ENCODE measurements around the gene RPRD2. TPM values are rescaled to one million over a fixed set of nuclear protein-coding genes. Genes with fewer than 3 reads are reported as not detected.

Gene RPRD2
- total RNA-seq, 2 experiments from 2014 or later, result 27.1 to 27.9 TPM

DNA sequence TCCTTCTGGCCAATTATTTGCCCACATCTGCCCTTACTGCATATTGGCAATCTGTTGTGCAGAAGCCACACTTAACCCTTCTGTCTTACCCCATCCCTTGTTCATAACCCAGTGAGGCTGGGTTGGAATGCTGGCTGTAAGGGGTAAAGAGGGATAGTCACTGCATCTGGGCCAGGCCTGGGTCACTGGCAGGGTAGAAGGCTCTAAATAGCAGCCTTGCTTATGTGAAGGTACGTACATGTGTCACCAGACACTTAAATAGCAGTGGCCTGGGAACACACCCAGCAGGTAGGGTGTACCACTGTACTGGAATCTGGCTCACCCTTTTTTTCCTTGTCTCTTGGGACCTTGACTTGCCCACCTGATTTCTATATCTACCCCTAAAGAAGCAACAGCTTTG is 113.4 kb downstream of the RPRD2 start:
- Histone ChIP-seq H3K4me1 (ENCODE audit: insufficient read depth, low read length) (no peaks in the 10 kb centered on the region), H3K27me3 (ENCODE audit: control insufficient read depth in 1 of 2, insufficient read depth in 2 of 2, low read length in 2 of 2) (no peaks in the 10 kb centered on the region), H3K27ac (ENCODE audit: low read depth in 1 of 2, low read length in 2 of 2) (peak overlapping the region in 1 of 2 donors; percentile 14), H3K9me3 (ENCODE audit: control insufficient read depth in 1 of 2, insufficient read depth in 1 of 2, low read length in 2 of 2) (no peaks in the 10 kb centered on the region), H3K4me3 (ENCODE audit: low read length) (no peak overlapping the region), H3K36me3 (ENCODE audit: insufficient read depth, low read length) (peaks cover 16% of the 10 kb centered on the region)
- H3K4me1 Mint-ChIP-seq (ENCODE audit: low read depth), result peaks cover 18% of the 10 kb centered on the region
- ChIA-PET CTCF (no interaction called here), POLR2A (no interaction called here)
- H3K9me3 Mint-ChIP-seq, result no peaks in the 10 kb centered on the region
- ATAC-seq (ENCODE audit: poor library complexity) (no peak), DNase-seq (no peak)
- TF ChIP-seq, protein P1, sequence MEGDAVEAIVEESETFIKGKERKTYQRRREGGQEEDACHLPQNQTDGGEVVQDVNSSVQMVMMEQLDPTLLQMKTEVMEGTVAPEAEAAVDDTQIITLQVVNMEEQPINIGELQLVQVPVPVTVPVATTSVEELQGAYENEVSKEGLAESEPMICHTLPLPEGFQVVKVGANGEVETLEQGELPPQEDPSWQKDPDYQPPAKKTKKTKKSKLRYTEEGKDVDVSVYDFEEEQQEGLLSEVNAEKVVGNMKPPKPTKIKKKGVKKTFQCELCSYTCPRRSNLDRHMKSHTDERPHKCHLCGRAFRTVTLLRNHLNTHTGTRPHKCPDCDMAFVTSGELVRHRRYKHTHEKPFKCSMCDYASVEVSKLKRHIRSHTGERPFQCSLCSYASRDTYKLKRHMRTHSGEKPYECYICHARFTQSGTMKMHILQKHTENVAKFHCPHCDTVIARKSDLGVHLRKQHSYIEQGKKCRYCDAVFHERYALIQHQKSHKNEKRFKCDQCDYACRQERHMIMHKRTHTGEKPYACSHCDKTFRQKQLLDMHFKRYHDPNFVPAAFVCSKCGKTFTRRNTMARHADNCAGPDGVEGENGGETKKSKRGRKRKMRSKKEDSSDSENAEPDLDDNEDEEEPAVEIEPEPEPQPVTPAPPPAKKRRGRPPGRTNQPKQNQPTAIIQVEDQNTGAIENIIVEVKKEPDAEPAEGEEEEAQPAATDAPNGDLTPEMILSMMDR (IDR thresholded peaks at IDR 0.05), result no peak
- H3K4me3 Mint-ChIP-seq, result no peak overlapping the region
- H3K27me3 Mint-ChIP-seq, result no peaks in the 10 kb centered on the region
- peaks cover 26% of the 10 kb centered on the region for H3K36me3 Mint-ChIP-seq (ENCODE audit: low read depth)
- intact Hi-C loops (cut with DNase I, micrococcal nuclease), result no loop called here
- H3K27ac Mint-ChIP-seq, result peak overlapping the region; percentile 67

DNA sequence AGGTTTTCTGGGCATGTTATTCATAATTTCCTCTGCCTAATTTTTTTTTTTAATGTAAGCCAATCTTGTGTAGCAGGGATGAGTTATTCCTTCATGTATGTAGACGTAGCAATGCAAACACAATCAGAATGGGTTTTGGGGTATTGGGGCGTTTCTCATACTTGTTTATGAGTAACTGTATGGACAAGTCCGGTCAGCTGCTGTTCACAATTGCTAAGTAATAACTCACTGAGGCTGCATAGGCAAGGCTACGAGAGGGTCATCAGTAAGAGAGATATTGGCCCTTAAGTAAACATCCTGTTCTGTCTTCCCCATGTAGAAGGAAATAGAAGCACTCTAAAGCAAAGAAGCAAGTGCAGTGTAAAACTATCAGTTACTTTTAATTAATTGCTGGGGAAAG is 113.8 kb downstream of the RPRD2 start:
- H3K27ac Mint-ChIP-seq, result peak overlapping the region; percentile 67
- intact Hi-C loops (cut with DNase I, micrococcal nuclease), result no loop called here

DNA sequence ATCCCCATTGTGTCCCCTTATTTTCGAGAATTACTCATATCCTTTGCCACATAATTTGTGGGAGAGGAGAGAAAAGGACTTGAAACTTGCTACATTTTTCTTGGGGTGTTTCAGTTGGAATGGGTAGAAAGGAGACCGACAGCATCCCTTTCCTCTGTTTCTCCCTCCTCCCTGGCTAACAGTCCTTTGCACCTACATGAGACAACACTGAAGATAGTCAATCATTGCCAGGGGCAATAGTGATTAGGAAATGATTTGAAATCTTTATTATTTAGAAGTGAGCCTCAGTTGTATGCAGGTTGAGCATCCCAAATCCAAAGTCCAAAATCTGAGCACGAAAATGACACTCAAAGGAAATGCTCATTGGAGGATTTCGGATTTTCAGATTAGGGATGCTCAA is 115.4 kb downstream of the RPRD2 start:
- DNase-seq (no peak), ATAC-seq (ENCODE audit: poor library complexity) (no peak)
- Histone ChIP-seq H3K9me3 (ENCODE audit: control insufficient read depth in 1 of 2, insufficient read depth in 1 of 2, low read length in 2 of 2) (no peaks in the 10 kb centered on the region), H3K27me3 (ENCODE audit: control insufficient read depth in 1 of 2, insufficient read depth in 2 of 2, low read length in 2 of 2) (no peaks in the 10 kb centered on the region), H3K4me3 (ENCODE audit: low read length) (no peak overlapping the region), H3K36me3 (ENCODE audit: insufficient read depth, low read length) (no peaks in the 10 kb centered on the region), H3K4me1 (ENCODE audit: insufficient read depth, low read length) (no peaks in the 10 kb centered on the region), H3K27ac (ENCODE audit: low read depth in 1 of 2, low read length in 2 of 2) (no peak overlapping the region)
- ChIA-PET POLR2A (no interaction called here), CTCF (no interaction called here)
- Mint-ChIP-seq H3K4me1 (ENCODE audit: low read depth) (peaks cover 18% of the 10 kb centered on the region), H3K27me3 (no peaks in the 10 kb centered on the region), H3K27ac (no peak overlapping the region), H3K36me3 (ENCODE audit: low read depth) (peaks cover 6% of the 10 kb centered on the region), H3K9me3 (no peaks in the 10 kb centered on the region), H3K4me3 (no peak overlapping the region)
- TF ChIP-seq, protein P1 (IDR thresholded peaks at IDR 0.05), result no peak
- intact Hi-C loops (cut with DNase I, micrococcal nuclease), result no loop called here

More for the DNA sequence above, 113.8 kb downstream of the RPRD2 start:
- Histone ChIP-seq H3K27me3 (ENCODE audit: control insufficient read depth in 1 of 2, insufficient read depth in 2 of 2, low read length in 2 of 2) (no peaks in the 10 kb centered on the region), H3K4me1 (ENCODE audit: insufficient read depth, low read length) (no peaks in the 10 kb centered on the region), H3K36me3 (ENCODE audit: insufficient read depth, low read length) (peaks cover 12% of the 10 kb centered on the region), H3K4me3 (ENCODE audit: low read length) (no peak overlapping the region), H3K9me3 (ENCODE audit: control insufficient read depth in 1 of 2, insufficient read depth in 1 of 2, low read length in 2 of 2) (no peaks in the 10 kb centered on the region), H3K27ac (ENCODE audit: low read depth in 1 of 2, low read length in 2 of 2) (peak overlapping the region in 1 of 2 donors; percentile 14)
- H3K4me3 Mint-ChIP-seq, result no peak overlapping the region
- H3K27me3 Mint-ChIP-seq, result no peaks in the 10 kb centered on the region
- ChIA-PET CTCF (no interaction called here), POLR2A (no interaction called here)
- no peak for DNase-seq
- no peak for ATAC-seq (ENCODE audit: poor library complexity)
- TF ChIP-seq, protein P1 (IDR thresholded peaks at IDR 0.05), result no peak
- H3K9me3 Mint-ChIP-seq, result no peaks in the 10 kb centered on the region
- peaks cover 22% of the 10 kb centered on the region for H3K36me3 Mint-ChIP-seq (ENCODE audit: low read depth)
- peaks cover 18% of the 10 kb centered on the region for H3K4me1 Mint-ChIP-seq (ENCODE audit: low read depth)
